H1 (cell line): ENCODE measurements around the gene HMSD. TPM values are rescaled to one million over a fixed set of nuclear protein-coding genes. Genes with fewer than 3 reads are reported as not detected.

ENCODE experiments used
- CTCF ChIA-PET: fragments of 300-600 bp; sonication (Branson Sonifier 250); formaldehyde crosslinking; loops from one replicate; lab custom pipeline; 2021; ENCODE audit not compliant: partially characterized antibody; lab: Charles Lee
- POLR2A ChIA-PET: fragments of 300-600 bp; sonication (Branson Sonifier 250); formaldehyde crosslinking; loops from one replicate; lab custom pipeline; 2021; ENCODE audit warnings: inconsistent platforms; ENCODE audit not compliant: partially characterized antibody; lab: Charles Lee
- DNase-seq, 2 experiments: peaks; one replicate each; pipeline versions ENCODE4 v3.0.0 to v3.0.0-alpha.2; 2010 to 2022; ENCODE audit warnings: low spot score in 2 of 2, low read depth in 1 of 2, mixed read lengths in 1 of 2
- FAIRE-seq: peaks from 2 replicates; lab custom pipeline; 2011; peaks lifted over from hg19 to GRCh38; lab: Jason Lieb, UNC
- H2AFZ ChIP-seq: 2 replicates; pipeline ENCODE4 v1.8.1; 2012; ENCODE audit warnings: low read length, inconsistent platforms
- H2AK5ac ChIP-seq: 2 replicates; pipeline ENCODE4 v1.6.1; 2013; ENCODE audit warnings: low read depth, low read length
- H2BK120ac ChIP-seq: replicated peaks from 2 replicates; pipeline ENCODE3; 2013; ENCODE audit warnings: low read depth, low read length, inconsistent platforms
- H2BK12ac ChIP-seq: 2 replicates; pipeline ENCODE4 v1.6.1; 2013; ENCODE audit warnings: low read depth, low read length
- H2BK15ac ChIP-seq: 2 replicates; pipeline ENCODE4 v1.6.1; 2013; ENCODE audit warnings: low read length
- H2BK20ac ChIP-seq: 2 replicates; pipeline ENCODE4 v1.6.1; 2013; ENCODE audit warnings: low read length
- H2BK5ac ChIP-seq: 2 replicates; pipeline ENCODE4 v1.6.1; 2013; ENCODE audit warnings: low read depth, low read length
- H3K14ac ChIP-seq: 2 replicates; pipeline ENCODE4 v1.6.1; 2013; ENCODE audit warnings: inconsistent platforms; ENCODE audit not compliant: insufficient read length
- H3K18ac ChIP-seq: 2 replicates; pipeline ENCODE4 v1.6.1; 2013; ENCODE audit warnings: low read length; ENCODE audit errors: extremely low read depth
- H3K23ac ChIP-seq: 2 replicates; pipeline ENCODE4 v1.6.1; 2013; ENCODE audit warnings: inconsistent platforms; ENCODE audit not compliant: insufficient read length
- H3K23me2 ChIP-seq: 2 replicates; pipeline ENCODE4 v1.6.1; 2013; ENCODE audit warnings: low read depth, low read length
- H3K27ac ChIP-seq: 2 replicates; pipeline ENCODE4 v1.6.1; 2011; ENCODE audit warnings: low read depth, low read length, inconsistent platforms
- H3K27me3 ChIP-seq, 4 experiments: replicated peaks in 1 of 4; 1 replicate in 1 of 4; 2 replicates in 3 of 4; pipeline versions ENCODE4 v1.6.1 to v1.8.1; 2011 to 2013; ENCODE audit warnings: low read length in 3 of 4, mild to moderate bottlenecking in 3 of 4, inconsistent platforms in 2 of 4, mixed read lengths in 2 of 4, moderate library complexity in 1 of 4; ENCODE audit not compliant: control insufficient read depth in 3 of 4, insufficient read depth in 3 of 4; ENCODE audit errors: extremely low read depth in 1 of 4
- H3K36me3 ChIP-seq, 4 experiments: 2 replicates each; pipeline versions ENCODE4 v1.6.1 to v1.8.1; 2011 to 2013; ENCODE audit warnings: mild to moderate bottlenecking in 4 of 4, low read length in 3 of 4, moderate library complexity in 2 of 4, control low read depth in 1 of 4, inconsistent platforms in 1 of 4; ENCODE audit not compliant: insufficient read depth in 4 of 4, control insufficient read depth in 2 of 4
- H3K4ac ChIP-seq: replicated peaks from 2 replicates; pipeline ENCODE3; 2013; ENCODE audit warnings: low read length, low read depth, mixed read lengths, inconsistent platforms; ENCODE audit not compliant: insufficient read length
- H3K4me1 ChIP-seq, 4 experiments: replicated peaks in 1 of 4; 1 replicate in 1 of 4; 2 replicates in 3 of 4; pipeline versions ENCODE4 v1.6.1 to v1.8.1; 2011 to 2013; ENCODE audit warnings: low read length in 3 of 4, inconsistent platforms in 2 of 4, mixed read lengths in 1 of 4; ENCODE audit not compliant: insufficient read depth in 4 of 4, control insufficient read depth in 3 of 4
- H3K4me2 ChIP-seq, 2 experiments: 2 replicates each; pipeline versions ENCODE4 v1.6.1 to v1.8.1; 2011 to 2013; ENCODE audit warnings: low read depth in 2 of 2, low read length in 2 of 2, control low read depth in 1 of 2, inconsistent platforms in 1 of 2, mild to moderate bottlenecking in 1 of 2; ENCODE audit not compliant: insufficient read depth in 1 of 2
- H3K4me3 ChIP-seq, 4 experiments: fragments of 200-600, 300-600 bp in 1 of 4; sonication (generic), shearing (Covaris generic), sonication (Bioruptor Twin) in 1 of 4; 2 replicates each; pipeline versions ENCODE4 v1.5.1 to v1.8.1; 2011 to 2016; ENCODE audit warnings: low read length in 4 of 4, low read depth in 3 of 4, control low read depth in 2 of 4, inconsistent platforms in 2 of 4, mild to moderate bottlenecking in 2 of 4, mixed read lengths in 1 of 4, moderate library complexity in 1 of 4; ENCODE audit not compliant: insufficient read depth in 2 of 4; ENCODE audit errors: extremely low read depth in 1 of 4
- H3K56ac ChIP-seq: replicated peaks from 2 replicates; pipeline ENCODE3; 2013; ENCODE audit warnings: low read depth, mild to moderate bottlenecking, mixed read lengths, low read length, inconsistent platforms; ENCODE audit not compliant: insufficient read length
- H3K79me1 ChIP-seq: 2 replicates; pipeline ENCODE4 v1.6.1; 2013; ENCODE audit warnings: low read depth, low read length, control low read depth
- H3K79me2 ChIP-seq, 2 experiments: 2 replicates each; pipeline versions ENCODE4 v1.6.1 to v1.8.1; 2012 to 2013; ENCODE audit warnings: low read length in 2 of 2, mild to moderate bottlenecking in 2 of 2, inconsistent platforms in 1 of 2; ENCODE audit not compliant: insufficient read depth in 2 of 2, control insufficient read depth in 1 of 2
- H3K9ac ChIP-seq, 4 experiments: replicated peaks in 1 of 4; 1 replicate in 1 of 4; 2 replicates in 3 of 4; pipeline versions ENCODE4 v1.6.1 to v1.8.1; 2011 to 2013; ENCODE audit warnings: low read depth in 3 of 4, low read length in 3 of 4, control low read depth in 2 of 4, mild to moderate bottlenecking in 2 of 4, moderate library complexity in 2 of 4, inconsistent platforms in 1 of 4; ENCODE audit errors: extremely low read depth in 1 of 4
- H3K9me3 ChIP-seq, 2 experiments: 2 replicates each; pipeline versions ENCODE4 v1.6.1 to v1.8.1; 2012 to 2013; ENCODE audit warnings: mild to moderate bottlenecking in 2 of 2, moderate library complexity in 2 of 2, control low read depth in 1 of 2, inconsistent platforms in 1 of 2, low read depth in 1 of 2, low read length in 1 of 2, mixed read lengths in 1 of 2; ENCODE audit not compliant: insufficient read depth in 2 of 2
- H4K20me1 ChIP-seq, 2 experiments: replicated peaks in 1 of 2; 2 replicates each; pipeline versions ENCODE3 to v1.8.1; 2011 to 2013; ENCODE audit warnings: inconsistent platforms in 2 of 2, low read length in 2 of 2, mild to moderate bottlenecking in 1 of 2; ENCODE audit not compliant: insufficient read depth in 2 of 2, control insufficient read depth in 1 of 2
- H4K5ac ChIP-seq: 2 replicates; pipeline ENCODE4 v1.6.1; 2013; ENCODE audit warnings: low read length, low read depth, mixed read lengths, inconsistent platforms; ENCODE audit not compliant: insufficient read length
- H4K8ac ChIP-seq: 2 replicates; pipeline ENCODE4 v1.8.0; 2013; ENCODE audit warnings: mild to moderate bottlenecking, moderate library complexity, low read length, inconsistent platforms; ENCODE audit not compliant: insufficient read depth; ENCODE audit errors: extremely low read depth
- H4K91ac ChIP-seq: replicated peaks from 2 replicates; pipeline ENCODE3; 2013; ENCODE audit warnings: low read length, mixed read lengths, inconsistent platforms; ENCODE audit not compliant: insufficient read length
- BRCA1 ChIP-seq: IDR thresholded peaks from 2 replicates; pipeline ENCODE4 v1.6.1; 2012; ENCODE audit warnings: low read depth, low read length, improper control_type of control experiment
- CBX5 ChIP-seq: fragments of 300-800, 300-1000 bp; sonication (generic); IDR thresholded peaks from 2 replicates; pipeline ENCODE4 v1.7.1; 2016; ENCODE audit warnings: antibody characterized with exemption, low read length, low read depth
- CEBPB ChIP-seq: IDR thresholded peaks from 2 replicates; pipeline ENCODE4 v1.6.1; 2012; ENCODE audit warnings: low read depth, low read length
- CHD1 ChIP-seq: IDR thresholded peaks from 2 replicates; pipeline ENCODE4 v1.6.1; 2012; ENCODE audit warnings: low read depth, low read length, improper control_type of control experiment
- FOSL1 ChIP-seq: IDR thresholded peaks from 2 replicates; pipeline ENCODE4 v1.6.1; 2011; ENCODE audit warnings: mild to moderate bottlenecking, low read depth, low read length, moderate library complexity; ENCODE audit not compliant: insufficient read depth
- HDAC2 ChIP-seq, 2 experiments: fragments of 300-600 bp in 1 of 2; sonication (generic) in 1 of 2; IDR thresholded peaks; 2 replicates each; pipeline ENCODE4 v1.6.1; 2011 to 2012; ENCODE audit warnings: low read depth in 2 of 2, low read length in 2 of 2, mild to moderate bottlenecking in 2 of 2, moderate library complexity in 2 of 2, borderline replicate concordance in 1 of 2, inconsistent platforms in 1 of 2
- JUN ChIP-seq: IDR thresholded peaks from 2 replicates; pipeline ENCODE4 v1.6.1; 2011; ENCODE audit warnings: low read depth, mild to moderate bottlenecking, improper control_type of control experiment, low read length
- MAFK ChIP-seq: IDR thresholded peaks from 2 replicates; pipeline ENCODE4 v1.6.1; 2012; ENCODE audit warnings: low read depth, mild to moderate bottlenecking, improper control_type of control experiment, low read length
- POLR2A ChIP-seq, 2 experiments: IDR thresholded peaks; 1 replicate in 1 of 2; 2 replicates in 1 of 2; pipeline ENCODE4 v1.6.1; 2011; ENCODE audit warnings: low read depth in 2 of 2, low read length in 2 of 2, mild to moderate bottlenecking in 2 of 2; ENCODE audit errors: control extremely low read depth in 1 of 2
- RAD21 ChIP-seq, 2 experiments: IDR thresholded peaks in 1 of 2; conservative IDR thresholded peaks in 1 of 2; 2 replicates each; pipeline ENCODE4 v1.6.1; 2011; ENCODE audit warnings: low read depth in 2 of 2, low read length in 2 of 2, improper control_type of control experiment in 1 of 2, inconsistent platforms in 1 of 2, mild to moderate bottlenecking in 1 of 2, moderate library complexity in 1 of 2
- RBBP5 ChIP-seq: IDR thresholded peaks from 2 replicates; pipeline ENCODE4 v1.7.1; 2012; ENCODE audit warnings: low read depth, mild to moderate bottlenecking, inconsistent platforms, low read length, moderate library complexity, borderline replicate concordance
- RFX5 ChIP-seq: IDR thresholded peaks from 2 replicates; pipeline ENCODE4 v1.6.1; 2011; ENCODE audit warnings: low read depth, low read length, improper control_type of control experiment, borderline replicate concordance
- SIN3A ChIP-seq, 2 experiments: IDR thresholded peaks in 1 of 2; conservative IDR thresholded peaks in 1 of 2; 2 replicates each; pipeline ENCODE4 v1.6.1; 2011 to 2012; ENCODE audit warnings: low read length in 2 of 2, improper control_type of control experiment in 1 of 2, low read depth in 1 of 2, mild to moderate bottlenecking in 1 of 2
- TAF1 ChIP-seq: IDR thresholded peaks from 2 replicates; pipeline ENCODE4 v1.6.1; 2011; ENCODE audit warnings: mild to moderate bottlenecking, low read depth, low read length
- TBP ChIP-seq: IDR thresholded peaks from 2 replicates; pipeline ENCODE4 v1.6.1; 2011; ENCODE audit warnings: low read depth, low read length, improper control_type of control experiment
- WGBS, 2 experiments: shearing (Covaris generic) in 1 of 2; methylation state at CpG; one replicate each; pipeline versions ENCODE4 v1.1.6 to v1.1.7; 2013 to 2015; ENCODE audit warnings: low lambda C conversion rate in 2 of 2, mixed read lengths in 2 of 2, inconsistent platforms in 1 of 2, low coverage in 1 of 2, missing lambda C conversion rate in 1 of 2; ENCODE audit not compliant: insufficient replicate concordance in 2 of 2, insufficient coverage in 1 of 2, insufficient read length in 1 of 2; ENCODE audit errors: extremely low coverage in 1 of 2, missing lambda C conversion rate in 1 of 2; 5-methylcytosine and 5-hydroxymethylcytosine counted together
- polyA plus RNA-seq, 7 experiments: library from polyadenylated mRNA; depleted of rRNA in 3 of 7; stranded (reverse) in 5 of 7; unstranded in 2 of 7; fragments of >200 nt in 5 of 7; fragments of 200-250 nt in 2 of 7; gene quantifications; 1 replicate in 5 of 7; 2 replicates in 1 of 7; 4 replicates in 1 of 7; pipeline versions ENCODE4 v1.2.1 to v1.2.3, GENCODE V29; 2011 to 2013; ENCODE audit warnings: missing spikeins in 2 of 7, mixed read lengths in 2 of 7
- total RNA-seq: library from RNA; stranded (reverse); fragmentation: NEBNext Ultra II Directional; extraction: Animal tissue kit (Norgen Biotek cat#: 25700); gene quantifications from 2 replicates; pipeline ENCODE4 v1.2.1, GENCODE V29; 2021

The HMSD gene
- total and polyA plus RNA-seq, 2 of the 8 experiments (the other 6 are each of a cell fraction or from before 2014, with no cell fraction given), result 1.3 to 3.0 TPM

GRCh38 chr18:63997041-63997440, 47.9 kb downstream of the HMSD start:
- H2BK120ac ChIP-seq, result no peak overlapping the region
- no peaks in the 10 kb centered on the region for H3K79me1 ChIP-seq
- peaks cover 6 to 9% of the 10 kb centered on the region in 2 experiments; a peak in 1 of 4 replicates for H3K9me3 ChIP-seq
- no peak overlapping the region for H3K27ac ChIP-seq
- no peaks in the 10 kb centered on the region for H3K79me2 ChIP-seq
- H3K56ac ChIP-seq, result no peak overlapping the region
- no peak overlapping the region for H2BK20ac ChIP-seq
- H2AK5ac ChIP-seq, result no peak overlapping the region
- 94% methylated on average over 4 of the region's 4 CpGs; no CpG with 5 or more reads in 1 of the 2 experiments for WGBS, 2 experiments
- no peak for TF ChIP-seq RFX5
- no peak for TF ChIP-seq HDAC2 (IDR thresholded peaks at IDR 0.05; ENCODE audit: borderline replicate concordance in 1 of 2, low read depth in 2 of 2, low read length in 2 of 2)
- TF ChIP-seq JUN, result no peak
- no peak for TF ChIP-seq CHD1
- TF ChIP-seq TAF1, result no peak
- TF ChIP-seq CEBPB, result no peak
- no peak for TF ChIP-seq TBP
- TF ChIP-seq RBBP5, result no peak
- TF ChIP-seq POLR2A (IDR thresholded peaks at IDR 0.05; ENCODE audit: control extremely low read depth in 1 of 2, low read depth in 2 of 2, low read length in 2 of 2), result no peak
- TF ChIP-seq BRCA1, result no peak
- no peak for TF ChIP-seq CBX5
- TF ChIP-seq FOSL1, result no peak
- no peak for TF ChIP-seq MAFK
- TF ChIP-seq SIN3A (conservative IDR thresholded peaks at IDR 0.05 in 1 of 2, IDR thresholded peaks at IDR 0.05 in 1 of 2; ENCODE audit: low read depth in 1 of 2, low read length in 2 of 2), result no peak
- TF ChIP-seq RAD21 (IDR thresholded peaks at IDR 0.05 in 1 of 2, conservative IDR thresholded peaks at IDR 0.05 in 1 of 2; ENCODE audit: low read depth in 2 of 2, low read length in 2 of 2), result no peak
- DNase-seq (no peak), FAIRE-seq (no peak)
- H2BK12ac ChIP-seq, result no peak overlapping the region
- ChIA-PET CTCF (interaction anchor here (3.7 to 5.0 kb wide), 2 partner anchors 12 to 34 kb away, joined by 29 to 36 read pairs; no protein-coding TSS in a partner anchor), POLR2A (no interaction called here)
- no peak overlapping the region for H3K4me3 ChIP-seq
- no peak overlapping the region for H3K9ac ChIP-seq
- no peak overlapping the region for H2BK15ac ChIP-seq
- H3K4me2 ChIP-seq, result no peak overlapping the region
- no peak overlapping the region for H3K4ac ChIP-seq
- H3K14ac ChIP-seq, result no peak overlapping the region
- no peaks in the 10 kb centered on the region for H3K23me2 ChIP-seq
- H4K8ac ChIP-seq, result no peak overlapping the region
- H3K4me1 ChIP-seq, result no peaks in the 10 kb centered on the region
- no peak overlapping the region for H2BK5ac ChIP-seq
- H3K27me3 ChIP-seq, result no peaks in the 10 kb centered on the region
- no peak overlapping the region for H2AFZ ChIP-seq
- H4K5ac ChIP-seq, result no peak overlapping the region
- no peaks in the 10 kb centered on the region for H4K20me1 ChIP-seq
- no peak overlapping the region for H3K18ac ChIP-seq
- H3K36me3 ChIP-seq, result no peaks in the 10 kb centered on the region
- H3K23ac ChIP-seq, result no peak overlapping the region
- no peak overlapping the region for H4K91ac ChIP-seq
